Measurements from ENCODE around the gene MPO.

DNA sequence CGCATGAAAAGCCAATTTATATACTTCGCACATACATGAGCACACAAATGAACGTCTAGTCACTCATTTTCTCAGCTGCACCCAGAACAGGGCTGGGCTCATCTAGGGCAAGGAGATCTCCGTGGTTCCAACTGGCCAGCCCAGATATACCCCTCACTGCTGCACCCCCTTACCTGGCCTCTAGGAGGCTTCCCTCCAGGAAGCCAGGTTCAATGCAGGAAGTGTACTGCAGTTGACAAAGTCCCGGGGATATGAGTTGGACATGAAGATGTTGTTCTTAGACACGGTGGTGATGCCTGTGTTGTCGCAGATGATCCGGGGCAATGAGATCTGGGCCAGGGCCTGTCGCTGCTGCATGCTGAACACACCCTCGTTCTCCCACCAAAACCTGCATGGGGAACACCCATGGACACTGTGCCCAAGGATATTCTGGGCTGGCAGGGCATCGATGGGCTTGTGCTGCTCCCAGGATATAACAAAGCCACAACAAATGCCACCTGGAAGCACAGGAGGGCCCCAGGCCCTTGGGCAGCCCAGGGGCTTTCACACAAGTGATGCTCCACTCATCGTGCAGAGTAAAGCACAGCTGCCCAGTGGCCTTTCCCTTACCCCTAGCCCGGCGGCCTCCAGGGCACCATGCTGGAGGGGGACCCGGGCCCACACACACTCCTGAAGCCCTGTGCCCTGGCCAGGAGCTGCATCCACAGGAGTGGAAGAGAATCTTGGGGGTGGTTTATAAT lies 10.1 kb downstream of the MPO start:
- TF ChIP-seq, protein P1, sequence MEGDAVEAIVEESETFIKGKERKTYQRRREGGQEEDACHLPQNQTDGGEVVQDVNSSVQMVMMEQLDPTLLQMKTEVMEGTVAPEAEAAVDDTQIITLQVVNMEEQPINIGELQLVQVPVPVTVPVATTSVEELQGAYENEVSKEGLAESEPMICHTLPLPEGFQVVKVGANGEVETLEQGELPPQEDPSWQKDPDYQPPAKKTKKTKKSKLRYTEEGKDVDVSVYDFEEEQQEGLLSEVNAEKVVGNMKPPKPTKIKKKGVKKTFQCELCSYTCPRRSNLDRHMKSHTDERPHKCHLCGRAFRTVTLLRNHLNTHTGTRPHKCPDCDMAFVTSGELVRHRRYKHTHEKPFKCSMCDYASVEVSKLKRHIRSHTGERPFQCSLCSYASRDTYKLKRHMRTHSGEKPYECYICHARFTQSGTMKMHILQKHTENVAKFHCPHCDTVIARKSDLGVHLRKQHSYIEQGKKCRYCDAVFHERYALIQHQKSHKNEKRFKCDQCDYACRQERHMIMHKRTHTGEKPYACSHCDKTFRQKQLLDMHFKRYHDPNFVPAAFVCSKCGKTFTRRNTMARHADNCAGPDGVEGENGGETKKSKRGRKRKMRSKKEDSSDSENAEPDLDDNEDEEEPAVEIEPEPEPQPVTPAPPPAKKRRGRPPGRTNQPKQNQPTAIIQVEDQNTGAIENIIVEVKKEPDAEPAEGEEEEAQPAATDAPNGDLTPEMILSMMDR (IDR thresholded peaks at IDR 0.05; ENCODE audit: poor library complexity): no peak
- TF ChIP-seq EZH2phosphoT487 (IDR thresholded peaks at IDR 0.05; ENCODE audit: low read depth, severe bottlenecking, unreplicated experiment) (no peak), EZH2 (IDR thresholded peaks at IDR 0.05; ENCODE audit: borderline replicate concordance) (no peak)

Data from hepatocyte (in vitro differentiated cells).